CD4-positive, alpha-beta T cell (primary cell): ENCODE measurements around the gene MKX. TPM values are rescaled to one million over a fixed set of nuclear protein-coding genes. Genes with fewer than 3 reads are reported as not detected.
A peak's percentile ranks its signal among the peaks of the same experiment; 100 is the strongest.

Source experiments
- ATAC-seq: fragments of 200-7000 bp; cut with Tn5 transposase; one replicate; pipeline ENCODE4 v1.10.0; 2022; ENCODE audit warnings: mild to moderate bottlenecking; ENCODE audit not compliant: poor library complexity
- CTCF ChIA-PET: fragments of 350-600 bp; sonication (Branson Sonifier 250); formaldehyde crosslinking; loops from one replicate; lab custom pipeline; 2021; ENCODE audit warnings: antibody characterized with exemption, inconsistent platforms; lab: Charles Lee
- POLR2A ChIA-PET: fragments of 350-600 bp; sonication (Branson Sonifier 250); formaldehyde crosslinking; loops from one replicate; lab custom pipeline; 2021; ENCODE audit warnings: antibody characterized with exemption, inconsistent platforms; lab: Charles Lee
- DNase-seq, 14 experiments: peaks; one replicate each; pipeline ENCODE4 v3.0.0-alpha.2; 2013 to 2020; ENCODE audit warnings: mixed read lengths in 2 of 14
- H3K27ac ChIP-seq, 2 donors: one replicate each; pipeline versions ENCODE4 v1.5.1 to v1.7.0; 2013; ENCODE audit warnings: low read length in 2 of 2, low read depth in 1 of 2, mild to moderate bottlenecking in 1 of 2
- H3K27me3 ChIP-seq, 2 experiments: 1 replicate in 1 of 2; 2 replicates in 1 of 2; pipeline versions ENCODE4 v1.6.1 to v1.7.0; 2013; ENCODE audit warnings: low read length in 2 of 2, control low read depth in 1 of 2, mild to moderate bottlenecking in 1 of 2, moderate library complexity in 1 of 2; ENCODE audit not compliant: insufficient read depth in 2 of 2, control insufficient read depth in 1 of 2
- H3K36me3 ChIP-seq: one replicate; pipeline ENCODE4 v1.6.1; 2013; ENCODE audit warnings: low read length, control low read depth; ENCODE audit not compliant: insufficient read depth
- H3K4me1 ChIP-seq: one replicate; pipeline ENCODE4 v1.6.1; 2013; ENCODE audit warnings: low read length, control low read depth; ENCODE audit not compliant: insufficient read depth
- H3K4me3 ChIP-seq: one replicate; pipeline ENCODE4 v1.5.1; 2013; ENCODE audit warnings: mild to moderate bottlenecking, low read length, moderate library complexity
- H3K9me3 ChIP-seq, 2 experiments: 1 replicate in 1 of 2; 2 replicates in 1 of 2; pipeline versions ENCODE4 v1.6.1 to v1.7.0; 2013; ENCODE audit warnings: low read length in 2 of 2, mild to moderate bottlenecking in 2 of 2, control low read depth in 1 of 2, moderate library complexity in 1 of 2; ENCODE audit not compliant: control insufficient read depth in 1 of 2, insufficient read depth in 1 of 2
- H3K27ac Mint-ChIP-seq: one replicate; pipeline ENCODE4 v1.8.0; 2020; ENCODE audit warnings: mixed read lengths
- H3K27me3 Mint-ChIP-seq: one replicate; pipeline ENCODE4 v1.8.0; 2021; ENCODE audit warnings: mixed read lengths
- H3K36me3 Mint-ChIP-seq: one replicate; pipeline ENCODE4 v1.8.0; 2021; ENCODE audit warnings: low read depth, mixed read lengths
- H3K4me1 Mint-ChIP-seq: one replicate; pipeline ENCODE4 v1.8.0; 2021; ENCODE audit warnings: low read depth, mixed read lengths
- H3K4me3 Mint-ChIP-seq: one replicate; pipeline ENCODE4 v1.8.0; 2020; ENCODE audit warnings: mild to moderate bottlenecking, mixed read lengths
- H3K9me3 Mint-ChIP-seq: one replicate; pipeline ENCODE4 v1.8.0; 2020; ENCODE audit warnings: mixed read lengths
- intact Hi-C, 2 experiments: fragments of 100-400 bp; cut with DNase I in 1 of 2; cut with micrococcal nuclease in 1 of 2; formaldehyde crosslinking; loops; one replicate each; pipeline versions ENCODE4 v1.15.1 to v1.9.0; 2023 to 2025; cut with DNase I, micrococcal nuclease
- total RNA-seq, 174 experiments: library from RNA in 2 of 174; stranded (reverse) in 2 of 174; gene quantifications; one replicate each; pipeline ENCODE4 v1.2.3 and lab custom pipeline; 2021 to 2026
- TF ChIP-seq, protein P1 (sequence below): fragments of 200-600 bp; IDR thresholded peaks from one replicate; pipeline ENCODE4 v1.8.0; 2022; ENCODE audit warnings: antibody characterized with exemption, mild to moderate bottlenecking

The MKX gene
- total RNA-seq, 2 experiments from 2014 or later, result not detected

GRCh38 chr10:27784272-27784671 is 38.7 kb upstream of the MKX start:
- Histone ChIP-seq H3K27me3 (peaks cover 1 to 3% of the 10 kb centered on the region in 2 experiments), H3K4me3 (no peak overlapping the region), H3K27ac (no peak overlapping the region), H3K36me3 (no peaks in the 10 kb centered on the region), H3K9me3 (peaks cover 0 to 9% of the 10 kb centered on the region in 2 experiments), H3K4me1 (no peaks in the 10 kb centered on the region)
- Mint-ChIP-seq H3K27me3 (peaks cover 48% of the 10 kb centered on the region), H3K27ac (no peak overlapping the region), H3K4me1 (no peaks in the 10 kb centered on the region), H3K4me3 (no peak overlapping the region), H3K9me3 (no peaks in the 10 kb centered on the region), H3K36me3 (no peaks in the 10 kb centered on the region)
- ChIA-PET POLR2A (no interaction called here), CTCF (interaction anchor here (0.6 kb wide), 1 partner anchor 606 kb away, joined by 3 read pairs; no protein-coding TSS in a partner anchor)
- ATAC-seq, result no peak
- DNase-seq, result no peak
- TF ChIP-seq, protein P1, sequence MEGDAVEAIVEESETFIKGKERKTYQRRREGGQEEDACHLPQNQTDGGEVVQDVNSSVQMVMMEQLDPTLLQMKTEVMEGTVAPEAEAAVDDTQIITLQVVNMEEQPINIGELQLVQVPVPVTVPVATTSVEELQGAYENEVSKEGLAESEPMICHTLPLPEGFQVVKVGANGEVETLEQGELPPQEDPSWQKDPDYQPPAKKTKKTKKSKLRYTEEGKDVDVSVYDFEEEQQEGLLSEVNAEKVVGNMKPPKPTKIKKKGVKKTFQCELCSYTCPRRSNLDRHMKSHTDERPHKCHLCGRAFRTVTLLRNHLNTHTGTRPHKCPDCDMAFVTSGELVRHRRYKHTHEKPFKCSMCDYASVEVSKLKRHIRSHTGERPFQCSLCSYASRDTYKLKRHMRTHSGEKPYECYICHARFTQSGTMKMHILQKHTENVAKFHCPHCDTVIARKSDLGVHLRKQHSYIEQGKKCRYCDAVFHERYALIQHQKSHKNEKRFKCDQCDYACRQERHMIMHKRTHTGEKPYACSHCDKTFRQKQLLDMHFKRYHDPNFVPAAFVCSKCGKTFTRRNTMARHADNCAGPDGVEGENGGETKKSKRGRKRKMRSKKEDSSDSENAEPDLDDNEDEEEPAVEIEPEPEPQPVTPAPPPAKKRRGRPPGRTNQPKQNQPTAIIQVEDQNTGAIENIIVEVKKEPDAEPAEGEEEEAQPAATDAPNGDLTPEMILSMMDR, result no peak
- intact Hi-C loops, result loop anchor here in 1 of 2 experiments (5.0 kb wide), 1 partner anchor 608 kb away; no protein-coding TSS in a partner anchor

- ChIA-PET CTCF (interaction anchor here (0.6 kb wide), 1 partner anchor 607 kb away, joined by 3 read pairs; no protein-coding TSS in a partner anchor), POLR2A (no interaction called here)
- TF ChIP-seq, protein P1, result no peak
- Mint-ChIP-seq H3K9me3 (no peaks in the 10 kb centered on the region), H3K27me3 (peaks cover 42% of the 10 kb centered on the region), H3K4me1 (no peaks in the 10 kb centered on the region), H3K27ac (no peak overlapping the region), H3K36me3 (no peaks in the 10 kb centered on the region), H3K4me3 (no peak overlapping the region)
- peak; percentile 44 for ATAC-seq
- H3K27ac ChIP-seq, result no peak overlapping the region
- H3K36me3 ChIP-seq, result no peaks in the 10 kb centered on the region
- intact Hi-C loops, result loop anchor here in 1 of 2 experiments (5.0 kb wide), 1 partner anchor 609 kb away; no protein-coding TSS in a partner anchor
- H3K4me1 ChIP-seq, result no peaks in the 10 kb centered on the region
- no peak overlapping the region for H3K4me3 ChIP-seq
- H3K9me3 ChIP-seq, result peaks cover 0 to 9% of the 10 kb centered on the region in 2 experiments
- DNase-seq, result peak in 5 of 14 experiments; percentile 9 to 57 (median 29)
- peaks cover 0 to 3% of the 10 kb centered on the region in 2 experiments for H3K27me3 ChIP-seq
These were observed 38.0 kb upstream of the MKX start for GRCh38 chr10:27783660-27784059.

GRCh38 chr10:27779462-27780015 is 33.9 kb upstream of the MKX start:
- H3K36me3 ChIP-seq, result no peaks in the 10 kb centered on the region
- H3K9me3 ChIP-seq, result peaks cover 0 to 9% of the 10 kb centered on the region in 2 experiments
- TF ChIP-seq, protein P1, result no peak
- H3K27me3 ChIP-seq, result peaks cover 4 to 10% of the 10 kb centered on the region in 2 experiments
- peaks cover 57% of the 10 kb centered on the region for H3K27me3 Mint-ChIP-seq
- intact Hi-C loops, result loop anchor here in 1 of 2 experiments (5.0 kb wide), 1 partner anchor 613 kb away; no protein-coding TSS in a partner anchor
- no peak overlapping the region for H3K27ac ChIP-seq
- DNase-seq, result no peak
- H3K4me1 Mint-ChIP-seq, result no peaks in the 10 kb centered on the region
- no peak overlapping the region for H3K27ac Mint-ChIP-seq
- H3K36me3 Mint-ChIP-seq, result no peaks in the 10 kb centered on the region
- H3K4me3 Mint-ChIP-seq, result no peak overlapping the region
- H3K4me1 ChIP-seq, result no peaks in the 10 kb centered on the region
- ChIA-PET CTCF (no interaction called here), POLR2A (no interaction called here)
- ATAC-seq, result no peak
- no peaks in the 10 kb centered on the region for H3K9me3 Mint-ChIP-seq
- H3K4me3 ChIP-seq, result no peak overlapping the region
